Keratinocyte (primary cell): ENCODE data around the gene DCLRE1C. TPM values are rescaled to one million over a fixed set of nuclear protein-coding genes. Genes with fewer than 3 reads are reported as not detected.
"Not testable (repeated sequence)": the region's sequence is repeated elsewhere in the genome, so short reads cannot be mapped to it uniquely, and the experiment has no call there.

Experiments
- DNase-seq: peaks from one replicate; pipeline ENCODE4 v3.0.0-alpha.2; 2011; ENCODE audit warnings: low read depth, missing footprints, low spot score
- FAIRE-seq: peaks from 2 replicates; lab custom pipeline; 2011; peaks lifted over from hg19 to GRCh38; lab: Jason Lieb, UNC
- H2AFZ ChIP-seq: 2 replicates; pipeline ENCODE4 v1.6.0; 2012; ENCODE audit warnings: low read length, control low read depth, inconsistent platforms; ENCODE audit not compliant: control insufficient read depth
- H3K27ac ChIP-seq: 2 replicates; pipeline ENCODE4 v1.5.1; 2011; ENCODE audit warnings: low read length; ENCODE audit not compliant: control insufficient read depth, insufficient read depth
- H3K27me3 ChIP-seq: 3 replicates; pipeline ENCODE4 v1.6.0; 2011; ENCODE audit warnings: low read length; ENCODE audit not compliant: control insufficient read depth, insufficient read depth; ENCODE audit errors: extremely low read depth
- H3K36me3 ChIP-seq, 2 experiments: 2 replicates in 1 of 2; 3 replicates in 1 of 2; pipeline ENCODE4 v1.5.1; 2011; ENCODE audit warnings: low read length in 2 of 2, mild to moderate bottlenecking in 1 of 2; ENCODE audit not compliant: control insufficient read depth in 2 of 2, insufficient read depth in 2 of 2; ENCODE audit errors: extremely low read depth in 1 of 2
- H3K4me1 ChIP-seq: 3 replicates; pipeline ENCODE4 v1.5.1; 2011; ENCODE audit warnings: low read length; ENCODE audit not compliant: control insufficient read depth, insufficient read depth; ENCODE audit errors: extremely low read depth
- H3K4me2 ChIP-seq: 3 replicates; pipeline ENCODE4 v1.6.0; 2011; ENCODE audit warnings: low read depth, low read length; ENCODE audit not compliant: control insufficient read depth, insufficient read depth; ENCODE audit errors: extremely low read depth
- H3K4me3 ChIP-seq, 3 experiments: fragments of 200-600 bp in 1 of 3; sonication (generic) in 1 of 3; 2 replicates in 2 of 3; 3 replicates in 1 of 3; pipeline ENCODE4 v1.5.1; 2011 to 2016; ENCODE audit warnings: low read length in 3 of 3, mild to moderate bottlenecking in 3 of 3, control low read depth in 2 of 3, inconsistent platforms in 1 of 3, low read depth in 1 of 3, mixed read lengths in 1 of 3, mixed run types in 1 of 3, moderate library complexity in 1 of 3; ENCODE audit not compliant: control insufficient read depth in 2 of 3, insufficient read depth in 2 of 3; ENCODE audit errors: extremely low read depth in 1 of 3
- H3K79me2 ChIP-seq: 2 replicates; pipeline ENCODE4 v1.6.0; 2012; ENCODE audit warnings: low read length; ENCODE audit not compliant: control insufficient read depth, insufficient read depth
- H3K9ac ChIP-seq: 3 replicates; pipeline ENCODE4 v1.6.0; 2011; ENCODE audit warnings: low read length; ENCODE audit not compliant: control insufficient read depth, insufficient read depth; ENCODE audit errors: extremely low read depth
- H3K9me1 ChIP-seq: 3 replicates; pipeline ENCODE4 v1.6.0; 2011; ENCODE audit warnings: low read length; ENCODE audit not compliant: control insufficient read depth, insufficient read depth; ENCODE audit errors: extremely low read depth
- H3K9me3 ChIP-seq: 2 replicates; pipeline ENCODE4 v1.5.1; 2012; ENCODE audit warnings: low read depth, low read length; ENCODE audit not compliant: control insufficient read depth
- H4K20me1 ChIP-seq: 3 replicates; pipeline ENCODE4 v1.6.0; 2011; ENCODE audit warnings: low read length; ENCODE audit not compliant: control insufficient read depth, insufficient read depth; ENCODE audit errors: extremely low read depth
- CTCF ChIP-seq, 3 experiments: IDR thresholded peaks in 1 of 3; conservative IDR thresholded peaks in 1 of 3; optimal IDR thresholded peaks in 1 of 3; 2 replicates in 2 of 3; 3 replicates in 1 of 3; pipeline versions ENCODE3 to v1.5.1; 2011; ENCODE audit warnings: low read length in 3 of 3, mild to moderate bottlenecking in 3 of 3, moderate library complexity in 2 of 3, control low read depth in 1 of 3, inconsistent platforms in 1 of 3; ENCODE audit not compliant: insufficient read depth in 2 of 3; ENCODE audit errors: extremely low read depth in 1 of 3
- EZH2 ChIP-seq: IDR thresholded peaks from one replicate; pipeline ENCODE4 v1.6.1; 2012; ENCODE audit warnings: inconsistent platforms, mild to moderate bottlenecking, low read length, moderate library complexity
- dilution Hi-C: fragments of 300-500 bp; cut with MboI; formaldehyde crosslinking; loops from one replicate; pipeline ENCODE4 v1.7.0; 2020; ENCODE audit warnings: low sequenced_read_pairs; ENCODE audit not compliant: extremely low pct_ligation_motif_present
- polyA plus RNA-seq, 5 experiments: library from polyadenylated mRNA; depleted of rRNA in 3 of 5; stranded (reverse) in 3 of 5; stranded (forward) in 1 of 5; unstranded in 1 of 5; fragments of >200 nt; gene quantifications; 1 replicate in 1 of 5; 2 replicates in 3 of 5; 3 replicates in 1 of 5; pipeline versions ENCODE4 v1.2.1 to v1.2.3, GENCODE V29; 2011 to 2012; ENCODE audit warnings: missing spikeins in 2 of 5, low read depth in 1 of 5, low replicate concordance in 1 of 5

DCLRE1C gene
- polyA plus RNA-seq, 1 donor (not counting 4 experiments of a cell fraction or from before 2014, with no cell fraction given): 9.1 TPM

GRCh38 chr10:14942147-14942949, 11.5 kb downstream of the DCLRE1C start:
- H3K79me2 ChIP-seq, H3K9me1 ChIP-seq, H3K4me1 ChIP-seq, H3K4me3 ChIP-seq, H3K27ac ChIP-seq, dilution Hi-C loops, H3K9me3 ChIP-seq, H3K9ac ChIP-seq, H3K4me2 ChIP-seq, FAIRE-seq, H2AFZ ChIP-seq, DNase-seq, H3K27me3 ChIP-seq, H4K20me1 ChIP-seq: not testable (repeated sequence)
- peaks cover 1 to 16% of the 10 kb centered on the region in 2 experiments for H3K36me3 ChIP-seq

- DNase-seq, H3K9me1 ChIP-seq, H3K36me3 ChIP-seq, dilution Hi-C loops, H2AFZ ChIP-seq, H3K27me3 ChIP-seq, H3K9ac ChIP-seq, H4K20me1 ChIP-seq, H3K9me3 ChIP-seq, H3K79me2 ChIP-seq, H3K4me2 ChIP-seq, FAIRE-seq, H3K4me3 ChIP-seq, H3K27ac ChIP-seq, H3K4me1 ChIP-seq: not testable (repeated sequence)
These were observed 14.9 kb downstream of the DCLRE1C start for GRCh38 chr10:14938971-14939370.

- Histone ChIP-seq H3K27me3 (no peaks in the 10 kb centered on the region), H3K9me1 (no peaks in the 10 kb centered on the region), H3K4me3 (no peak overlapping the region), H3K9ac (no peak overlapping the region), H3K27ac (no peak overlapping the region), H3K36me3 (peaks cover 3 to 12% of the 10 kb centered on the region in 2 experiments), H4K20me1 (no peaks in the 10 kb centered on the region), H3K9me3 (no peaks in the 10 kb centered on the region), H2AFZ (no peak overlapping the region), H3K4me2 (no peak overlapping the region), H3K79me2 (no peaks in the 10 kb centered on the region), H3K4me1 (no peaks in the 10 kb centered on the region)
- dilution Hi-C loops: no loop called here
- TF ChIP-seq CTCF (optimal IDR thresholded peaks at IDR 0.05 in 1 of 3, IDR thresholded peaks at IDR 0.05 in 1 of 3, conservative IDR thresholded peaks at IDR 0.05 in 1 of 3; ENCODE audit: extremely low read depth in 1 of 3, insufficient read depth in 2 of 3, low read length in 3 of 3): no peak
- no peak for TF ChIP-seq EZH2
- FAIRE-seq (no peak), DNase-seq (no peak)
These were observed 17.3 kb downstream of the DCLRE1C start for GRCh38 chr10:14936584-14936983.
